ENCODE measurements around the gene CD276. TPM values are rescaled to one million over a fixed set of nuclear protein-coding genes. Genes with fewer than 3 reads are reported as not detected.

CD276 gene
- total RNA-seq, 1 donor from 2014 or later, result 55.0 TPM

- peak; percentile 10 to 50 for ATAC-seq
These were observed 635 bp downstream of the CD276 start for GRCh38 chr15:73684581-73685455.

GRCh38 chr15:73685981-73686380, 1.8 kb downstream of the CD276 start:
- H3K4me1 ChIP-seq, result peaks cover 50% of the 10 kb centered on the region
- H3K4me3 ChIP-seq, result peak overlapping the region; percentile 34
- ATAC-seq, result no peak
- no peaks in the 10 kb centered on the region for H3K36me3 ChIP-seq
- no peak for DNase-seq
- no peaks in the 10 kb centered on the region for H3K9me3 ChIP-seq
- H3K27ac ChIP-seq, result peak overlapping the region; percentile 24
- H3K27me3 ChIP-seq (ENCODE audit: low read depth), result no peaks in the 10 kb centered on the region
- no peak for TF ChIP-seq CTCF (IDR thresholded peaks at IDR 0.05)
- intact Hi-C loops (cut with DNase I), result no loop called here

More at GRCh38 chr15:73684581-73685455, 635 bp downstream of the CD276 start:
- H3K4me3 ChIP-seq, result peak overlapping the region; percentile 72
- no peaks in the 10 kb centered on the region for H3K9me3 ChIP-seq
- H3K4me1 ChIP-seq, result peaks cover 46% of the 10 kb centered on the region
- TF ChIP-seq CTCF (IDR thresholded peaks at IDR 0.05), result no peak
- peak; percentile 67 for DNase-seq
- no peaks in the 10 kb centered on the region for H3K36me3 ChIP-seq
- peak overlapping the region; percentile 80 for H3K27ac ChIP-seq
- no peaks in the 10 kb centered on the region for H3K27me3 ChIP-seq (ENCODE audit: low read depth)
- intact Hi-C loops (cut with DNase I), result no loop called here

- no peak for TF ChIP-seq CTCF (IDR thresholded peaks at IDR 0.05)
- DNase-seq (no peak), ATAC-seq (peak in 1 of 2 donors; percentile 4)
- H3K36me3 ChIP-seq, result no peaks in the 10 kb centered on the region
- no peak overlapping the region for H3K4me3 ChIP-seq
- H3K27me3 ChIP-seq (ENCODE audit: low read depth), result no peaks in the 10 kb centered on the region
- intact Hi-C loops (cut with DNase I), result no loop called here
- H3K4me1 ChIP-seq, result peaks cover 59% of the 10 kb centered on the region
- no peaks in the 10 kb centered on the region for H3K9me3 ChIP-seq
- no peak overlapping the region for H3K27ac ChIP-seq
These were observed 2.6 kb downstream of the CD276 start for GRCh38 chr15:73686781-73687256.

GRCh38 chr15:73687351-73687750, 3.2 kb downstream of the CD276 start:
- peaks cover 62% of the 10 kb centered on the region for H3K4me1 ChIP-seq
- H3K27ac ChIP-seq, result no peak overlapping the region
- ATAC-seq (no peak), DNase-seq (no peak)
- intact Hi-C loops (cut with DNase I), result no loop called here
- H3K36me3 ChIP-seq, result no peaks in the 10 kb centered on the region
- TF ChIP-seq CTCF (IDR thresholded peaks at IDR 0.05), result no peak
- no peaks in the 10 kb centered on the region for H3K27me3 ChIP-seq (ENCODE audit: low read depth)
- H3K9me3 ChIP-seq, result no peaks in the 10 kb centered on the region
- H3K4me3 ChIP-seq, result no peak overlapping the region

- DNase-seq (no peak), ATAC-seq (no peak)
- Histone ChIP-seq H3K4me3 (no peak overlapping the region), H3K9me3 (no peaks in the 10 kb centered on the region), H3K36me3 (no peaks in the 10 kb centered on the region), H3K27me3 (ENCODE audit: low read depth) (no peaks in the 10 kb centered on the region), H3K27ac (no peak overlapping the region), H3K4me1 (peaks cover 59% of the 10 kb centered on the region)
- no peak for TF ChIP-seq CTCF (IDR thresholded peaks at IDR 0.05)
- intact Hi-C loops (cut with DNase I), result no loop called here
These were observed 4.3 kb downstream of the CD276 start for GRCh38 chr15:73688455-73688854.

All from lower lobe of right lung (tissue), 2 donors.